Endothelial cell of umbilical vein (primary cell): ENCODE measurements around the gene ANGPT4. TPM values are rescaled to one million over a fixed set of nuclear protein-coding genes. Genes with fewer than 3 reads are reported as not detected.

ENCODE experiments used
- BruUV-seq: library from RNA; stranded (reverse); fragments of 400-500 nt; replicated peaks from 2 replicates; lab custom pipeline; 2021; lab: Mats Ljungman, UMichigan
- CTCF ChIA-PET: fragments of 300-600, 350-600 bp; sonication (Branson Sonifier 250); formaldehyde crosslinking; loops from one replicate; lab custom pipeline; 2021; ENCODE audit warnings: antibody characterized with exemption, inconsistent platforms; lab: Charles Lee
- POLR2A ChIA-PET: fragments of 300-600, 350-600 bp; sonication (Branson Sonifier 250); formaldehyde crosslinking; loops from one replicate; lab custom pipeline; 2021; ENCODE audit warnings: antibody characterized with exemption, inconsistent platforms; lab: Charles Lee
- DNase-seq: peaks from one replicate; pipeline ENCODE4 v3.0.0-alpha.2; 2011; ENCODE audit warnings: low read depth, low spot score
- FAIRE-seq: peaks from 2 replicates; lab custom pipeline; 2011; peaks lifted over from hg19 to GRCh38; lab: Jason Lieb, UNC
- H2AFZ ChIP-seq: 2 replicates; pipeline ENCODE4 v1.6.0; 2012; ENCODE audit warnings: low read depth, low read length, control low read depth, inconsistent platforms
- H3K27ac ChIP-seq: 2 replicates; pipeline ENCODE4 v1.5.1; 2011; ENCODE audit warnings: low read depth, mild to moderate bottlenecking, control low read depth, low read length, moderate library complexity; ENCODE audit not compliant: insufficient read depth
- H3K27me3 ChIP-seq, 2 experiments: 2 replicates each; pipeline versions ENCODE4 v1.6.0 to v1.6.1; 2011; ENCODE audit warnings: low read length in 2 of 2, mixed read lengths in 1 of 2; ENCODE audit not compliant: control insufficient read depth in 2 of 2, insufficient read depth in 2 of 2
- H3K36me3 ChIP-seq, 2 experiments: 2 replicates in 1 of 2; 3 replicates in 1 of 2; pipeline ENCODE4 v1.5.1; 2011; ENCODE audit warnings: low read length in 2 of 2, mild to moderate bottlenecking in 1 of 2, moderate library complexity in 1 of 2; ENCODE audit not compliant: control insufficient read depth in 2 of 2, insufficient read depth in 2 of 2; ENCODE audit errors: extremely low read depth in 1 of 2
- H3K4me1 ChIP-seq: 3 replicates; pipeline ENCODE4 v1.5.1; 2011; ENCODE audit warnings: mild to moderate bottlenecking, low read length; ENCODE audit not compliant: control insufficient read depth, insufficient read depth; ENCODE audit errors: extremely low read depth
- H3K4me2 ChIP-seq: 2 replicates; pipeline ENCODE4 v1.6.1; 2011; ENCODE audit warnings: low read length, control low read depth, mixed read lengths; ENCODE audit not compliant: insufficient read depth
- H3K4me3 ChIP-seq, 3 experiments: fragments of 200-600 bp in 1 of 3; sonication (generic), shearing (Covaris generic) in 1 of 3; replicated peaks in 1 of 3; 2 replicates each; pipeline ENCODE4 v1.5.1; 2011 to 2016; ENCODE audit warnings: control low read depth in 3 of 3, low read length in 3 of 3, mild to moderate bottlenecking in 2 of 3, inconsistent platforms in 1 of 3, low read depth in 1 of 3, moderate library complexity in 1 of 3; ENCODE audit not compliant: insufficient read depth in 1 of 3
- H3K79me2 ChIP-seq: 2 replicates; pipeline ENCODE4 v1.6.0; 2012; ENCODE audit warnings: low read length, inconsistent platforms; ENCODE audit not compliant: control insufficient read depth, insufficient read depth
- H3K9ac ChIP-seq: replicated peaks from 2 replicates; pipeline ENCODE3; 2011; ENCODE audit warnings: low read length, control low read depth; ENCODE audit not compliant: insufficient read depth; ENCODE audit errors: extremely low read depth
- H3K9me1 ChIP-seq: replicated peaks from 3 replicates; pipeline ENCODE4 v1.6.0; 2011; ENCODE audit warnings: mild to moderate bottlenecking, low read length; ENCODE audit not compliant: control insufficient read depth, insufficient read depth; ENCODE audit errors: extremely low read depth
- H3K9me3 ChIP-seq: replicated peaks from 2 replicates; pipeline ENCODE4 v1.5.1; 2012; ENCODE audit warnings: low read length, inconsistent platforms; ENCODE audit not compliant: control insufficient read depth, insufficient read depth
- H4K20me1 ChIP-seq: replicated peaks from 2 replicates; pipeline ENCODE3; 2011; ENCODE audit warnings: mild to moderate bottlenecking, low read length; ENCODE audit not compliant: control insufficient read depth, insufficient read depth; ENCODE audit errors: extremely low read depth
- EZH2 ChIP-seq: IDR thresholded peaks from 2 replicates; pipeline ENCODE4 v1.6.1; 2012; ENCODE audit warnings: borderline replicate concordance, low read depth, mild to moderate bottlenecking, moderate library complexity, low read length, inconsistent platforms; ENCODE audit not compliant: severe bottlenecking
- FOS ChIP-seq: IDR thresholded peaks from 2 replicates; pipeline ENCODE4 v1.6.1; 2011; ENCODE audit warnings: mild to moderate bottlenecking, low read length, moderate library complexity, borderline replicate concordance; ENCODE audit not compliant: insufficient read depth
- GATA2 ChIP-seq: IDR thresholded peaks from 2 replicates; pipeline ENCODE4 v1.7.0; 2011; ENCODE audit warnings: low read depth, mild to moderate bottlenecking, moderate library complexity, mixed read lengths, low read length; ENCODE audit not compliant: insufficient read length, insufficient read depth
- JUN ChIP-seq: IDR thresholded peaks from 2 replicates; pipeline ENCODE4 v1.6.1; 2011; ENCODE audit warnings: borderline replicate concordance, low read depth; ENCODE audit not compliant: insufficient read length, insufficient read depth
- MAX ChIP-seq: IDR thresholded peaks from 2 replicates; pipeline ENCODE4 v1.6.1; 2011; ENCODE audit not compliant: insufficient read depth, insufficient read length
- MYC ChIP-seq: IDR thresholded peaks from one replicate; pipeline ENCODE4 v1.6.1; 2011; ENCODE audit warnings: mild to moderate bottlenecking, low read depth, low read length
- POLR2A ChIP-seq: IDR thresholded peaks from 2 replicates; pipeline ENCODE4 v1.6.1; 2012; ENCODE audit warnings: low read depth, mild to moderate bottlenecking, control low read depth, low read length
- POLR2AphosphoS5 ChIP-seq: IDR thresholded peaks from 2 replicates; pipeline ENCODE4 v1.6.1; 2012; ENCODE audit warnings: low read depth, mild to moderate bottlenecking, control low read depth, low read length, moderate library complexity; ENCODE audit not compliant: insufficient read depth
- dilution Hi-C: fragments of 300-500 bp; cut with MboI; formaldehyde crosslinking; loops from one replicate; pipeline ENCODE4 v1.15.0; 2019; ENCODE audit warnings: low sequenced_read_pairs; ENCODE audit not compliant: extremely low pct_ligation_motif_present
- intact Hi-C: fragments of 100-400 bp; cut with micrococcal nuclease; formaldehyde crosslinking; loops from one replicate; pipeline ENCODE4 v1.10.0; 2022
- polyA plus RNA-seq, 4 experiments: library from polyadenylated mRNA; depleted of rRNA in 3 of 4; stranded (reverse) in 3 of 4; unstranded in 1 of 4; fragments of >200 nt; gene quantifications; 2 replicates each; pipeline versions ENCODE4 v1.2.1 to v1.2.3, GENCODE V29; 2011 to 2012; ENCODE audit warnings: missing spikeins in 1 of 4
- total RNA-seq: library from RNA; stranded (reverse); gene quantifications from 2 replicates; pipeline ENCODE4 v1.2.3, GENCODE V29; 2021
- TF ChIP-seq, protein P1 (sequence below), 2 donors: IDR thresholded peaks; 1 replicate in 1 of 2; 2 replicates in 1 of 2; pipeline ENCODE4 v1.5.1; 2011; ENCODE audit warnings: low read length in 2 of 2, mild to moderate bottlenecking in 2 of 2, moderate library complexity in 2 of 2, control low read depth in 1 of 2, inconsistent platforms in 1 of 2, low read depth in 1 of 2; ENCODE audit not compliant: insufficient read depth in 1 of 2; ENCODE audit errors: extremely low read depth in 1 of 2

ANGPT4 gene
- total and polyA plus RNA-seq, 2 donors (not counting 3 experiments of a cell fraction or from before 2014, with no cell fraction given) = not detected

DNA sequence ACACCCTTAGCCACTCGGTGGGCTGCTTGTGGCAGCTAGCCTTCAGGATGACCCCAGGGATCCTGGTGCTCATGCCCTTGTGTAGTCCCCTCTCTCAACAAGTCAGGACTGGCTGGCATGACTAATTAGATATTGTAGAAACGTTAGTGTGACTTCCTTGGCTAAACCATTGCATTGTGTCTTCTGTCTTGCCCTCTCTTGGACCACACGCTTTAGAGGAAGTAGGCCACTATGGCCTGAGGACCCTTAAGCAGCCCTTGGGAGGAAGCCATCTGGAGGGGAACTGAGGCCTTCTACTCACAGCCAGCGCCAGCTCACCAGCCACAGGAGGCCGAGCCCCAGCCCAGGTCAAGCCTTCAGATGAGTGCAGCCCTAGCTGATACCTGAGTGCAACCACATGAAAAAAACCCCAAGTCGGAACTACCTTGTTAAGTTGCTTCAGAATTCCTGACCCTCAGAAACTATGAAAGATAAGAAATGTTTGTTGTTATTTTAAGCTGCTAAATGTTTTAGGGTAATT is 10.1 kb downstream of the ANGPT4 start:
- H3K9me3 ChIP-seq = no peaks in the 10 kb centered on the region
- H3K36me3 ChIP-seq = no peaks in the 10 kb centered on the region
- H3K4me1 ChIP-seq = no peaks in the 10 kb centered on the region
- H3K9ac ChIP-seq = no peak overlapping the region
- no peak overlapping the region for H2AFZ ChIP-seq
- dilution Hi-C loops (no loop called here), intact Hi-C loops (no loop called here)
- TF ChIP-seq POLR2A (no peak), FOS (no peak), JUN (no peak), EZH2 (no peak), GATA2 (no peak), MYC (no peak), MAX (no peak), POLR2AphosphoS5 (no peak)
- TF ChIP-seq, protein P1, sequence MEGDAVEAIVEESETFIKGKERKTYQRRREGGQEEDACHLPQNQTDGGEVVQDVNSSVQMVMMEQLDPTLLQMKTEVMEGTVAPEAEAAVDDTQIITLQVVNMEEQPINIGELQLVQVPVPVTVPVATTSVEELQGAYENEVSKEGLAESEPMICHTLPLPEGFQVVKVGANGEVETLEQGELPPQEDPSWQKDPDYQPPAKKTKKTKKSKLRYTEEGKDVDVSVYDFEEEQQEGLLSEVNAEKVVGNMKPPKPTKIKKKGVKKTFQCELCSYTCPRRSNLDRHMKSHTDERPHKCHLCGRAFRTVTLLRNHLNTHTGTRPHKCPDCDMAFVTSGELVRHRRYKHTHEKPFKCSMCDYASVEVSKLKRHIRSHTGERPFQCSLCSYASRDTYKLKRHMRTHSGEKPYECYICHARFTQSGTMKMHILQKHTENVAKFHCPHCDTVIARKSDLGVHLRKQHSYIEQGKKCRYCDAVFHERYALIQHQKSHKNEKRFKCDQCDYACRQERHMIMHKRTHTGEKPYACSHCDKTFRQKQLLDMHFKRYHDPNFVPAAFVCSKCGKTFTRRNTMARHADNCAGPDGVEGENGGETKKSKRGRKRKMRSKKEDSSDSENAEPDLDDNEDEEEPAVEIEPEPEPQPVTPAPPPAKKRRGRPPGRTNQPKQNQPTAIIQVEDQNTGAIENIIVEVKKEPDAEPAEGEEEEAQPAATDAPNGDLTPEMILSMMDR (IDR thresholded peaks at IDR 0.05; ENCODE audit: extremely low read depth in 1 of 2, insufficient read depth in 1 of 2, low read depth in 1 of 2, low read length in 2 of 2) = no peak
- POLR2A ChIA-PET = no interaction called here
- no peaks in the 10 kb centered on the region for H3K9me1 ChIP-seq
- CTCF ChIA-PET = interaction anchor here (1.6 kb wide), 1 partner anchor 12 kb away, joined by 3 read pairs; no protein-coding TSS in a partner anchor
- no peak overlapping the region for H3K4me3 ChIP-seq
- DNase-seq = no peak
- H3K4me2 ChIP-seq = no peak overlapping the region
- H3K27me3 ChIP-seq = no peaks in the 10 kb centered on the region
- BruUV-seq = no TSS peak
- no peaks in the 10 kb centered on the region for H4K20me1 ChIP-seq
- no peaks in the 10 kb centered on the region for H3K79me2 ChIP-seq
- no peak overlapping the region for H3K27ac ChIP-seq
- no peak for FAIRE-seq
